BJ (cell line): ENCODE results near the gene TEP1. TPM values are rescaled to one million over a fixed set of nuclear protein-coding genes. Genes with fewer than 3 reads are reported as not detected.
"Not testable (repeated sequence)": the region's sequence is repeated elsewhere in the genome, so short reads cannot be mapped to it uniquely, and the experiment has no call there.

Experiments
- CTCF ChIA-PET: fragments of 350-600 bp; formaldehyde crosslinking; extraction: SDS; loops from one replicate; lab custom pipeline; 2021; ENCODE audit warnings: antibody characterized with exemption, inconsistent platforms; lab: Yijun Ruan, JAX
- POLR2A ChIA-PET: fragments of 300-600 bp; sonication (Branson Sonifier 250); formaldehyde crosslinking; extraction: SDS; loops from one replicate; lab custom pipeline; 2021; ENCODE audit warnings: antibody characterized with exemption; lab: Charles Lee
- DNase-seq: peaks from one replicate; pipeline ENCODE4 v3.0.0-alpha.2; 2011; ENCODE audit warnings: low read depth
- H3K27me3 ChIP-seq: 2 replicates; pipeline ENCODE4 v1.6.0; 2011; ENCODE audit warnings: low read length; ENCODE audit not compliant: control insufficient read depth, insufficient read depth
- H3K36me3 ChIP-seq: 2 replicates; pipeline ENCODE4 v1.5.1; 2011; ENCODE audit warnings: low read length; ENCODE audit not compliant: control insufficient read depth, insufficient read depth
- H3K4me3 ChIP-seq: 2 replicates; pipeline ENCODE4 v1.5.1; 2011; ENCODE audit warnings: low read depth, mild to moderate bottlenecking, control low read depth, low read length
- CTCF ChIP-seq: IDR thresholded peaks from 2 replicates; pipeline ENCODE4 v1.5.1; 2011; ENCODE audit warnings: low read depth, mild to moderate bottlenecking, control low read depth, inconsistent platforms, low read length, moderate library complexity; ENCODE audit not compliant: insufficient read depth
- polyA plus RNA-seq: library from polyadenylated mRNA; depleted of rRNA; stranded (reverse); fragments of >200 nt; gene quantifications from 2 replicates; pipeline ENCODE4 v1.2.3, GENCODE V29; 2011

The TEP1 gene
- polyA plus RNA-seq, 1 experiment, result 12.2 TPM

DNA sequence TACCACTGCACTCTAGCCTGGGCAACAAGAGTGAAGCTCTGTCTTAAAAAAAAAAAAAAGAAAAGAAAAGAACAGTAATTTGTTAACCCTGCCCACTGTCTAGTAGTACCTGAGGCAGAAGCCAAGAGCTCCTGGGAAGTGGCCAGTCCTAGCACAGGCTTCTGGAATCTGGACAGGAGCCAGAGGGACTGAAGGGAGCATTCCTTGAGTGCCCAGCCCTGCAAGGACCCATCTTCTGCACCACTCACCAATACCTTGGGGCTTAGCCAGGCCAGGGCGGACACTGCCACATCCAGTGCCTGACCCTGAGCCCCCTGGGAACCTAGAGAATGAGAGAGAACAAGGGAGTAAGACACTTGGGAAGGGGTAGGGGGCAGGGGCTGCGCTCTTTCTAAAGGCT lies 36.1 kb downstream of the TEP1 start:
- DNase-seq, result no peak
- Histone ChIP-seq H3K4me3 (no peak overlapping the region), H3K27me3 (no peaks in the 10 kb centered on the region), H3K36me3 (peaks cover 56% of the 10 kb centered on the region)
- TF ChIP-seq CTCF, result no peak
- POLR2A ChIA-PET, result interaction anchor here (0.6 kb wide), 1 partner anchor 141 kb away, joined by 10 read pairs; no protein-coding TSS in a partner anchor
- CTCF ChIA-PET, result no interaction called here

DNA sequence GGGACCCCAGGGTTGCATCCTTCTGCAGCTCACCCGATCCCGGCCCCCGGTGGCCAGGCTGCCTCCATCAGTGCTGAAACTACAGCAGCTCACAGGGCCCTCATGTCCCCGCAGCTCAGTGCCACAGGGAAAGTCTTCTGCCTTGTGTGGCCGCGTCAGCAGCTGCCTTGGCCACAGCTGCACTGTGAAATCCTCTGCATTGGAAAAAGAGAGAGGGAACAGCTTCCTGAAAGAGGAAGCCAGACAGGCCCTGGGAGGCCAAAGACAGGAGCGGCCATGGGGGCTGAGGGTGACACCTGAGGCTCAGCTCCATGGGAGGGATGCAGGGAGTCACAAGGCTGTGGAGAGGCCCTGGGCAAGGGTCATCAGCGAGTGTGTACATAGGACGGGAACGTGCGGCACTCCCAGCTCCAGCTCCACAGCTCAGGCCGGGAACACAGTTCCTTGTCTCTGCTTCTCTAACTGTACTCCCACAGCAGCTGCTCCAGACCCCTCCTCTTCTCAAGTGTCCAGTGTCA lies 37.2 kb downstream of the TEP1 start:
- DNase-seq, result no peak
- ChIA-PET CTCF (no interaction called here), POLR2A (no interaction called here)
- no peaks in the 10 kb centered on the region for H3K27me3 ChIP-seq
- peaks cover 52% of the 10 kb centered on the region for H3K36me3 ChIP-seq
- TF ChIP-seq CTCF, result no peak
- H3K4me3 ChIP-seq, result no peak overlapping the region

DNA sequence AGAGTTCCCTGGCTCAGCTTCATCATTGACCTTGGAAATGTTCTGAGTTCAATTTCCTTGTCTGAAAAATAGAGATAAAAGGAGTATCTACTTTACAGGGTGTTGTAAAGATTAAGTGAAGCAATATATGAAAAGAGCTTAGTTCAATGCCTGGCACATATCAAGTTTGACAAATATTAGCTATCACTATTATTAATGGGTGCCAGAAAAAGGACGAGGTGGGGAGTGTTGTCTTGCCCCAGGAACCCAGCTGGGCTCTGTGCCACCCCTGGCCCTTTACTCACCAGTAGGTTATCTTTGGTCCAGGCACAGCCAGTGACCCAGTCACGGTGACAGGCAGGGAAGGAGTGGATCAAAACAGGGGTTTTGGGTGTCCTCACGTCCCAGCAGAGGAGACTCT lies 37.8 kb downstream of the TEP1 start:
- TF ChIP-seq CTCF, result no peak

GRCh38 chr14:20372796-20373195 lies 40.5 kb downstream of the TEP1 start:
- Histone ChIP-seq H3K4me3 (no peak overlapping the region), H3K27me3 (no peaks in the 10 kb centered on the region), H3K36me3 (peaks cover 34% of the 10 kb centered on the region)
- no peak for DNase-seq
- TF ChIP-seq CTCF, result no peak
- ChIA-PET CTCF (interaction anchor here (2.2 kb wide), 1 partner anchor 46 kb away, joined by 4 read pairs; no protein-coding TSS in a partner anchor), POLR2A (no interaction called here)

More for the DNA sequence above, 37.8 kb downstream of the TEP1 start:
- DNase-seq, result no peak
- CTCF ChIA-PET, result no interaction called here
- Histone ChIP-seq H3K4me3 (no peak overlapping the region), H3K27me3 (no peaks in the 10 kb centered on the region), H3K36me3 (peaks cover 49% of the 10 kb centered on the region)
- POLR2A ChIA-PET, result no interaction called here

- CTCF ChIA-PET, result no interaction called here
- Histone ChIP-seq H3K27me3 (no peaks in the 10 kb centered on the region), H3K36me3 (peaks cover 8% of the 10 kb centered on the region), H3K4me3 (no peak overlapping the region)
- TF ChIP-seq CTCF, result no peak
- POLR2A ChIA-PET, result no interaction called here
- no peak for DNase-seq
Observed at GRCh38 chr14:20365928-20366327, 47.4 kb downstream of the TEP1 start.

DNA sequence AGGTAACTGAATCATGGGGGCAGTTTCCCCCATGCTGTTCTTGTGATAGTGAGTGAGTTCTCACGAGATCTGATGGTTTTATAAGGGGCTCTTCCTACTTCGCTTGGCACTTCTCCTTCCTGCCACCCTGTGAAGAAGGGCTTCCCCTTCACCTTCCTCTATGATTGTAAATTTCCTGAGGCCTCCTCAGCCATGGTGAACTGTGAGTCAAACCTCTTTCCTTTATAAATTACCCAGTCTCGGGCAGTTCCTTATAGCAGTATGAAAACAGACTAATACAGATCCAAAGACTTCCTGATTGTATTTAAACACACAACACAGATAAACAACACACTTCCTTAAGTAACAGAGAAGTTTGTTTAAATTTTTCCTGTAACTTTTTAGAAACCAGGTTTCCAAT lies 54.8 kb downstream of the TEP1 start:
- POLR2A ChIA-PET, result not testable (repeated sequence)

More for the DNA sequence above, 54.8 kb downstream of the TEP1 start:
- H3K36me3 ChIP-seq, H3K4me3 ChIP-seq, DNase-seq, CTCF ChIA-PET, H3K27me3 ChIP-seq: not testable (repeated sequence)
